Left ventricle myocardium inferior (tissue), 1 donor: ENCODE data around the gene SULT1B1. TPM values are rescaled to one million over a fixed set of nuclear protein-coding genes. Genes with fewer than 3 reads are reported as not detected.
A peak's percentile ranks its signal among the peaks of the same experiment; 100 is the strongest.

ENCODE experiments used
- DNase-seq: peaks from one replicate; pipeline ENCODE4 v3.0.0-alpha.2; 2020
- H3K27ac ChIP-seq: fragments of 200-600 bp; replicated peaks from 2 replicates; pipeline ENCODE4 v1.8.0; 2021
- H3K27me3 ChIP-seq: fragments of 200-600 bp; 2 replicates; pipeline ENCODE4 v1.8.0; 2021; ENCODE audit warnings: low read depth
- H3K36me3 ChIP-seq: fragments of 200-600 bp; 2 replicates; pipeline ENCODE4 v1.8.0; 2021
- H3K4me1 ChIP-seq: fragments of 200-600 bp; 2 replicates; pipeline ENCODE4 v1.8.0; 2021
- H3K4me3 ChIP-seq: fragments of 200-600 bp; 2 replicates; pipeline ENCODE4 v1.8.0; 2021; ENCODE audit warnings: mild to moderate bottlenecking, moderate library complexity
- H3K9me3 ChIP-seq: fragments of 200-600 bp; replicated peaks from 2 replicates; pipeline ENCODE4 v1.8.0; 2021
- CTCF ChIP-seq: fragments of 200-600 bp; IDR thresholded peaks from 2 replicates; pipeline ENCODE4 v1.8.0; 2021; ENCODE audit warnings: antibody characterized with exemption, mild to moderate bottlenecking, borderline replicate concordance
- intact Hi-C: fragments of 100-400 bp; cut with micrococcal nuclease; formaldehyde crosslinking; loops from one replicate; pipeline ENCODE4 v1.11.0; 2022
- total RNA-seq: library from RNA; stranded (reverse); fragmentation: NEBNext Ultra II Directional; extraction: Animal tissue kit (Norgen Biotek cat#: 25700); gene quantifications from one replicate; pipeline ENCODE4 v1.2.1, GENCODE V29; 2021
- donor health status: DM: no; HTN: yes; CAD: no; lungs with severe emphysema.

SULT1B1 gene
- total RNA-seq, 1 donor from 2014 or later = 1.1 TPM

GRCh38 chr4:69701696-69702095 lies 58.7 kb downstream of the SULT1B1 start:
- intact Hi-C loops = no loop called here
- no peak for TF ChIP-seq CTCF

GRCh38 chr4:69697536-69698242 lies 62.7 kb downstream of the SULT1B1 start:
- peaks cover 34% of the 10 kb centered on the region for H3K9me3 ChIP-seq
- H3K27ac ChIP-seq = no peak overlapping the region
- no peak for DNase-seq
- H3K4me3 ChIP-seq = no peak overlapping the region
- H3K27me3 ChIP-seq = no peaks in the 10 kb centered on the region
- H3K36me3 ChIP-seq = no peaks in the 10 kb centered on the region
- no peaks in the 10 kb centered on the region for H3K4me1 ChIP-seq
- intact Hi-C loops = no loop called here
- TF ChIP-seq CTCF = no peak

More at GRCh38 chr4:69701696-69702095, 58.7 kb downstream of the SULT1B1 start:
- Histone ChIP-seq H3K36me3 (no peaks in the 10 kb centered on the region), H3K4me3 (no peak overlapping the region), H3K27ac (no peak overlapping the region), H3K27me3 (no peaks in the 10 kb centered on the region), H3K4me1 (no peaks in the 10 kb centered on the region), H3K9me3 (peaks cover 30% of the 10 kb centered on the region)
- no peak for DNase-seq

- Histone ChIP-seq H3K27ac (no peak overlapping the region), H3K9me3 (peaks cover 4% of the 10 kb centered on the region), H3K36me3 (no peaks in the 10 kb centered on the region), H3K4me1 (no peaks in the 10 kb centered on the region), H3K4me3 (no peak overlapping the region), H3K27me3 (no peaks in the 10 kb centered on the region)
- intact Hi-C loops = no loop called here
- no peak for DNase-seq
- peak; percentile 61 for TF ChIP-seq CTCF
These were observed 70.8 kb downstream of the SULT1B1 start for GRCh38 chr4:69689599-69689998.

GRCh38 chr4:69684804-69685203 lies 75.6 kb downstream of the SULT1B1 start:
- no peaks in the 10 kb centered on the region for H3K9me3 ChIP-seq
- no peaks in the 10 kb centered on the region for H3K36me3 ChIP-seq
- DNase-seq = no peak
- H3K4me1 ChIP-seq = no peaks in the 10 kb centered on the region
- no peak overlapping the region for H3K4me3 ChIP-seq
- TF ChIP-seq CTCF = no peak
- intact Hi-C loops = no loop called here
- H3K27ac ChIP-seq = no peak overlapping the region
- H3K27me3 ChIP-seq = no peaks in the 10 kb centered on the region

Other genes starting within 250 kb of the SULT1B1 start
- gene UGT2A2, start 121.0 kb downstream of the SULT1B1 start, total RNA-seq = not detected
- not detected for gene UGT2A1, start 107.4 kb downstream of the SULT1B1 start, total RNA-seq
- gene SULT1E1, start 99.5 kb upstream of the SULT1B1 start, total RNA-seq = not detected
- not detected for gene CSN1S1, start 170.4 kb upstream of the SULT1B1 start, total RNA-seq
- not detected for gene CSN2, start 205.1 kb upstream of the SULT1B1 start, total RNA-seq
- gene STATH, start 235.3 kb upstream of the SULT1B1 start, total RNA-seq = not detected